ENCODE results near the gene ITGBL1. TPM values are rescaled to one million over a fixed set of nuclear protein-coding genes. Genes with fewer than 3 reads are reported as not detected.
A peak's percentile ranks its signal among the peaks of the same experiment; 100 is the strongest.

ITGBL1 gene
- total RNA-seq, 1 donor = 398 TPM

- Histone ChIP-seq H3K4me1 (ENCODE audit: insufficient read depth, low read length) (peaks cover 28% of the 10 kb centered on the region), H4K20me1 (ENCODE audit: insufficient read depth, low read length) (no peaks in the 10 kb centered on the region), H3K4me3 (ENCODE audit: insufficient read depth, low read length) (no peak overlapping the region), H3K79me2 (ENCODE audit: insufficient read depth, low read length) (peaks cover 18% of the 10 kb centered on the region), H2AFZ (ENCODE audit: low read length) (no peak overlapping the region), H3K27me3 (ENCODE audit: insufficient read depth, low read length) (no peaks in the 10 kb centered on the region), H3K9me3 (ENCODE audit: low read depth, low read length) (no peaks in the 10 kb centered on the region), H3K4me2 (ENCODE audit: insufficient read depth, low read length) (no peak overlapping the region), H3K27ac (ENCODE audit: low read depth, low read length) (no peak overlapping the region), H3K36me3 (ENCODE audit: insufficient read depth, low read length) (no peaks in the 10 kb centered on the region)
- no peak for TF ChIP-seq CTCF (IDR thresholded peaks at IDR 0.05; ENCODE audit: extremely low read depth, low read depth, low read length)
- no peak for DNase-seq (ENCODE audit: insufficient read length, low spot score, missing footprints)
These were observed 4.6 kb upstream of the ITGBL1 start for GRCh38 chr13:101447852-101448251.

GRCh38 chr13:101449790-101450748 lies 2.4 kb upstream of the ITGBL1 start:
- Histone ChIP-seq H3K36me3 (ENCODE audit: insufficient read depth, low read length) (no peaks in the 10 kb centered on the region), H2AFZ (ENCODE audit: low read length) (no peak overlapping the region), H4K20me1 (ENCODE audit: insufficient read depth, low read length) (no peaks in the 10 kb centered on the region), H3K27me3 (ENCODE audit: insufficient read depth, low read length) (no peaks in the 10 kb centered on the region), H3K9me3 (ENCODE audit: low read depth, low read length) (no peaks in the 10 kb centered on the region), H3K4me2 (ENCODE audit: insufficient read depth, low read length) (peak overlapping the region; percentile 24), H3K27ac (ENCODE audit: low read depth, low read length) (peak overlapping the region; percentile 82), H3K4me1 (ENCODE audit: insufficient read depth, low read length) (peaks cover 37% of the 10 kb centered on the region), H3K79me2 (ENCODE audit: insufficient read depth, low read length) (peaks cover 31% of the 10 kb centered on the region), H3K4me3 (ENCODE audit: insufficient read depth, low read length) (no peak overlapping the region)
- no peak for TF ChIP-seq CTCF (IDR thresholded peaks at IDR 0.05; ENCODE audit: extremely low read depth, low read depth, low read length)
- peak; percentile 86 for DNase-seq (ENCODE audit: insufficient read length, low spot score, missing footprints)

GRCh38 chr13:101450749-101451130 lies 1.7 kb upstream of the ITGBL1 start:
- Histone ChIP-seq H3K4me1 (ENCODE audit: insufficient read depth, low read length) (peaks cover 44% of the 10 kb centered on the region), H4K20me1 (ENCODE audit: insufficient read depth, low read length) (no peaks in the 10 kb centered on the region), H3K79me2 (ENCODE audit: insufficient read depth, low read length) (peaks cover 31% of the 10 kb centered on the region), H3K27ac (ENCODE audit: low read depth, low read length) (peak overlapping the region; percentile 82), H3K4me2 (ENCODE audit: insufficient read depth, low read length) (peak overlapping the region; percentile 24), H3K36me3 (ENCODE audit: insufficient read depth, low read length) (no peaks in the 10 kb centered on the region), H2AFZ (ENCODE audit: low read length) (no peak overlapping the region), H3K9me3 (ENCODE audit: low read depth, low read length) (no peaks in the 10 kb centered on the region), H3K27me3 (ENCODE audit: insufficient read depth, low read length) (no peaks in the 10 kb centered on the region), H3K4me3 (ENCODE audit: insufficient read depth, low read length) (no peak overlapping the region)
- TF ChIP-seq CTCF (IDR thresholded peaks at IDR 0.05; ENCODE audit: extremely low read depth, low read depth, low read length) = no peak
- DNase-seq (ENCODE audit: insufficient read length, low spot score, missing footprints) = no peak

GRCh38 chr13:101451641-101452040 lies 834 bp upstream of the ITGBL1 start:
- Histone ChIP-seq H3K4me3 (ENCODE audit: insufficient read depth, low read length) (peak overlapping the region; percentile 90), H3K27ac (ENCODE audit: low read depth, low read length) (peak overlapping the region; percentile 82), H3K36me3 (ENCODE audit: insufficient read depth, low read length) (peaks cover 3% of the 10 kb centered on the region), H3K9me3 (ENCODE audit: low read depth, low read length) (no peaks in the 10 kb centered on the region), H3K27me3 (ENCODE audit: insufficient read depth, low read length) (no peaks in the 10 kb centered on the region), H3K79me2 (ENCODE audit: insufficient read depth, low read length) (peaks cover 38% of the 10 kb centered on the region), H3K4me1 (ENCODE audit: insufficient read depth, low read length) (peaks cover 51% of the 10 kb centered on the region), H2AFZ (ENCODE audit: low read length) (no peak overlapping the region), H3K4me2 (ENCODE audit: insufficient read depth, low read length) (peak overlapping the region; percentile 95), H4K20me1 (ENCODE audit: insufficient read depth, low read length) (no peaks in the 10 kb centered on the region)
- no peak for DNase-seq (ENCODE audit: insufficient read length, low spot score, missing footprints)
- no peak for TF ChIP-seq CTCF (IDR thresholded peaks at IDR 0.05; ENCODE audit: extremely low read depth, low read depth, low read length)

Data from osteoblast (primary cell).